Mucosa of gallbladder (tissue), 1 donor: Measurements from ENCODE around the gene CPVL. TPM values are rescaled to one million over a fixed set of nuclear protein-coding genes. Genes with fewer than 3 reads are reported as not detected.

Experiments used
- DNase-seq: peaks from one replicate; pipeline ENCODE4 v3.0.0-alpha.2; 2020; ENCODE audit warnings: low spot score
- total RNA-seq: library from RNA; stranded (reverse); gene quantifications from one replicate; pipeline ENCODE4 v1.2.1, GENCODE V29; 2021
- donor health status: DM: no; HTN: no; CAD: no.

CPVL gene
- 22.6 TPM for total RNA-seq

GRCh38 chr7:29146057-29146706 is at the start of gene CPVL:
Gene CPVL, minus strand, starts transcription at chr7:29146537. Its CDS starts 25,476 bp downstream, at chr7:29121061.
- DNase-seq: peak; percentile 53

- peak; percentile 55 for DNase-seq
Observed at GRCh38 chr7:29194594-29195427, 48.5 kb upstream of the CPVL start, which contains the start of gene CHN2. Gene CHN2, plus strand, starts transcription at chr7:29194775.

- DNase-seq: no peak
Observed at GRCh38 chr7:29194206-29194593, 47.9 kb upstream of the CPVL start.

GRCh38 chr7:29193316-29194205 is 47.2 kb upstream of the CPVL start:
- DNase-seq: no peak

- no peak for DNase-seq
Observed at GRCh38 chr7:29192811-29193210, 46.5 kb upstream of the CPVL start.

- no peak for DNase-seq
Observed at GRCh38 chr7:29192323-29192722, 46.0 kb upstream of the CPVL start.

GRCh38 chr7:29190349-29191045 is 44.2 kb upstream of the CPVL start:
- DNase-seq: no peak

GRCh38 chr7:29189743-29190201 is 43.4 kb upstream of the CPVL start:
- DNase-seq: peak; percentile 62

GRCh38 chr7:29185613-29186012 is 39.3 kb upstream of the CPVL start:
- no peak for DNase-seq

GRCh38 chr7:29184599-29184998 is 38.3 kb upstream of the CPVL start:
- no peak for DNase-seq

- no peak for DNase-seq
Observed at GRCh38 chr7:29179115-29179514, 32.8 kb upstream of the CPVL start.

GRCh38 chr7:29177963-29178600 is 31.7 kb upstream of the CPVL start:
- peak; percentile 68 for DNase-seq

GRCh38 chr7:29173458-29173857 is 27.1 kb upstream of the CPVL start:
- DNase-seq: no peak

- DNase-seq: no peak
Observed at GRCh38 chr7:29170781-29171180, 24.4 kb upstream of the CPVL start.

- no peak for DNase-seq
Observed at GRCh38 chr7:29167721-29168120, 21.4 kb upstream of the CPVL start.

- no peak for DNase-seq
Observed at GRCh38 chr7:29163854-29164253, 17.5 kb upstream of the CPVL start.

- DNase-seq: no peak
Observed at GRCh38 chr7:29162577-29162976, 16.2 kb upstream of the CPVL start.

GRCh38 chr7:29161231-29161630 is 14.9 kb upstream of the CPVL start:
- DNase-seq: no peak

GRCh38 chr7:29160080-29160479 is 13.7 kb upstream of the CPVL start:
- no peak for DNase-seq

- DNase-seq: no peak
Observed at GRCh38 chr7:29158795-29159423, 12.6 kb upstream of the CPVL start.
